Small intestine (tissue), 7 donors: Measurements from ENCODE around the gene DQX1. TPM values are rescaled to one million over a fixed set of nuclear protein-coding genes. Genes with fewer than 3 reads are reported as not detected.

Source experiments
- DNase-seq, 2 donors: peaks; one replicate each; pipeline versions ENCODE4 v3.0.0 to v3.0.0-alpha.2; 2013
- FAIRE-seq: peaks from 2 replicates; lab custom pipeline; 2012; peaks lifted over from hg19 to GRCh38; lab: Jason Lieb, UNC
- H3K27ac ChIP-seq, 3 donors: one replicate each; pipeline ENCODE4 v1.5.1; 2013; ENCODE audit warnings: low read length in 2 of 3, mild to moderate bottlenecking in 2 of 3, control low read depth in 1 of 3, inconsistent platforms in 1 of 3, low read depth in 1 of 3, moderate library complexity in 1 of 3
- H3K27me3 ChIP-seq, 3 donors: one replicate each; pipeline ENCODE4 v1.6.1; 2013; ENCODE audit warnings: low read length in 3 of 3, inconsistent platforms in 1 of 3; ENCODE audit not compliant: control insufficient read depth in 3 of 3, insufficient read depth in 3 of 3
- H3K36me3 ChIP-seq, 3 donors: one replicate each; pipeline ENCODE4 v1.6.1; 2013; ENCODE audit warnings: low read length in 3 of 3, inconsistent platforms in 1 of 3, low read depth in 1 of 3, mild to moderate bottlenecking in 1 of 3, moderate library complexity in 1 of 3; ENCODE audit not compliant: control insufficient read depth in 3 of 3, insufficient read depth in 2 of 3
- H3K4me1 ChIP-seq, 3 donors: one replicate each; pipeline ENCODE4 v1.6.1; 2013; ENCODE audit warnings: low read length in 2 of 3, inconsistent platforms in 1 of 3, low read depth in 1 of 3, mild to moderate bottlenecking in 1 of 3, moderate library complexity in 1 of 3; ENCODE audit not compliant: control insufficient read depth in 3 of 3, insufficient read depth in 2 of 3
- H3K4me3 ChIP-seq, 3 donors: one replicate each; pipeline ENCODE4 v1.5.1; 2013; ENCODE audit warnings: low read length in 3 of 3, control low read depth in 1 of 3, inconsistent platforms in 1 of 3, low read depth in 1 of 3, mild to moderate bottlenecking in 1 of 3, moderate library complexity in 1 of 3
- H3K9me3 ChIP-seq, 2 donors: one replicate each; pipeline ENCODE4 v1.6.1; 2013; ENCODE audit warnings: low read depth in 1 of 2, low read length in 1 of 2; ENCODE audit not compliant: control insufficient read depth in 2 of 2, insufficient read depth in 1 of 2
- WGBS, 3 donors: extraction: QIAGEN DNeasy Blood & Tissue Kit; methylation state at CpG; one replicate each; pipeline ENCODE4 v1.1.7; 2013; 5-methylcytosine and 5-hydroxymethylcytosine counted together
- polyA plus RNA-seq, 4 donors: library from polyadenylated mRNA; stranded (reverse) in 3 of 4; unstranded in 1 of 4; fragments of 200-250 nt in 3 of 4; fragments of 120-200 nt in 1 of 4; gene quantifications; one replicate each; pipeline versions ENCODE4 v1.2.1 to v1.2.3, GENCODE V29; 2013
- donor health status: healthy with polysubstance abuse.
- donor health status: control.
- donor health status: control.
- donor health status: Bipolar disorder and iron deficiency.
- donor health status: healthy.

DQX1 gene
- polyA plus RNA-seq, 4 donors, result 15.8 to 106 (median 39.6) TPM

DNA sequence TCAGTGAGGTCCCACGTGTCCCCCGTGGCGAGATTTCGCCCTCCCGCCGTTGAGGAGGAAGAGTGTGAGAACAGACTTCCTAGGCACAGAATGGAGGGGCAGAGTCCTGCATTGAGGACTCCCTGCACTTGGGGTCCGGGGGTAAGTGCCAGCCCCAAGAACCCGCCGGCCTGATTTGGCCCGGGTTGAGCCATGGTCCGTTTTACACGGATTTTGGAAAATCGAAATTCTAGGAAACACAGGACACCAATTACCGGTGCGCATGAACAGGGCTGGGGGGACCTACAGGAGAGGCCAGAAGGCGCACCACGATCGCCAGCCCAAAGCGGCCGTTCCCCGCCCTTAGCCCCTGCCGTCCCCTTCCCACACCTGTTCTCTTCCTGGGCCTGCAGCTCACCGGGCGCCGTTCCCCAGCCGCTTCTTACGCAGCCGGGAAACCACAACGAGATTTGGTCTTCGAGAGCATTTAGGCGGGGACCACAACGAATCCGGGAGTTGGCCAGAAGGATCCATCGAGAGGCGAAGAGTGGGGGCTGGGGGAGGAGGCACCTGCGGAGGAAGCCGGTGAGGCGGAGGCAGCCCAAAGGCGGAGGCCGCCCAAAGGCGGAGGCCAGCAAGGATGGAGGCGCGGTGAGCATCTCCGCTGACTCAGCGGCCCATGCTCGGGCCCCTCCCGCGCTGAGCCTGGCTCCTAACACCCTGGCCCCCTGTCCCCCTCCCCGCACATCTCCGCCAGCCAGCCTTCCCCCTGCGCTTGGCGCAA lies 12.2 kb downstream of the DQX1 start:
- H3K9me3 ChIP-seq, result peaks cover 0 to 8% of the 10 kb centered on the region in 2 donors
- FAIRE-seq (no peak), DNase-seq (peak in 1 of 2 donors; percentile 58)
- peaks cover 9 to 95% (median 49%) of the 10 kb centered on the region in 3 donors for H3K27me3 ChIP-seq
- peaks cover 0 to 13% (median 9%) of the 10 kb centered on the region in 3 donors for H3K4me1 ChIP-seq
- peak overlapping the region in 1 of 3 donors; percentile 11 for H3K27ac ChIP-seq
- 4 to 5% (median 4%) methylated on average over 39 to 52 of the region's 52 CpGs for WGBS, 3 donors
- H3K36me3 ChIP-seq, result peaks cover 0 to 4% (median 2%) of the 10 kb centered on the region in 3 donors
- no peak overlapping the region for H3K4me3 ChIP-seq

DNA sequence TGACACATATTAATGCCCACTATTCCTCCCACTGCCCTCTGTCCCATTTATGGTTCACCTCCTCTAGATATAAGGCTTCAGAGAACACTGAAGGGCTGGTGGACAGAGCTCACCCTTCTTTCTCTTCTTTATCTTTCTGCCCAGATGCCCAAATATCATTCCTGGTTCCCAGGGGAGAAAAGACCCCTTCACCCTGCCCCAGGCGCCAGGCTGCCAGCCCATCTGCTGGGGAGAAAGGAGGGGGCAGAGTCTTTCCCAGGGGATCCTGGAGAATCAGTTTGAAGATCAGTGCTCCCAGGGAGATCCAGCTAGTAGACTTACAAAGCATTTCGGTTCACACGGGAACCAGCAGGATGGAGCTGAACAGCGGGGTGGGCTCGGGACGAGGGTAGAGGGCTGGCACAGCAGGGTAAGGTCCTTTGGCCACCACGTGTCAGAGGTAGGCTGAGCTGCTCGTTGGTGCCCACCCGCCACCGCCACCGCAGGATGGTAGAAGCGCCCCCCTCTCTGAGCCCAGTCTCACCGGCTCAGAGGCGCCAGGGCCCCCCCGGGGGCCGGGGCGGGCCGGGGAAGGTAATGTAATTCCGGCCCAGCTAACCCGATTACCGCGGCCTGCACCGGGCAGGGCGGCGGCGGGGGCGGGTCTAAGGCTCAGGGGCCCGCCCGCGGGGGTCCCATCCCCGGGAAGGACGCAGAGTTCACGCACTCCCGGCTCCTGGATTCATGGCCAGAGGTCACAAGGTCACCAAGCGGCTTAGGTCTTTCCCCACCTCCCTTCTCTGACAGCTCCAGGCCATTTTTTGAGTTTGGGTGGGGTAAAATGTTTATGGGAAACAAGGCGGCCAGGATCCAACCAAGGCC lies 13.1 kb downstream of the DQX1 start:
- FAIRE-seq, result no peak
- H3K4me1 ChIP-seq, result peaks cover 0 to 19% (median 12%) of the 10 kb centered on the region in 3 donors
- no peak overlapping the region for H3K4me3 ChIP-seq
- WGBS, 3 donors, result 8 to 16% (median 12%) methylated on average over 21 to 36 of the region's 36 CpGs
- H3K27me3 ChIP-seq, result peaks cover 9 to 95% (median 46%) of the 10 kb centered on the region in 3 donors
- no peak for DNase-seq
- H3K36me3 ChIP-seq, result peaks cover 0 to 3% (median 2%) of the 10 kb centered on the region in 3 donors
- H3K9me3 ChIP-seq, result peaks cover 0 to 8% of the 10 kb centered on the region in 2 donors
- no peak overlapping the region for H3K27ac ChIP-seq

DNA sequence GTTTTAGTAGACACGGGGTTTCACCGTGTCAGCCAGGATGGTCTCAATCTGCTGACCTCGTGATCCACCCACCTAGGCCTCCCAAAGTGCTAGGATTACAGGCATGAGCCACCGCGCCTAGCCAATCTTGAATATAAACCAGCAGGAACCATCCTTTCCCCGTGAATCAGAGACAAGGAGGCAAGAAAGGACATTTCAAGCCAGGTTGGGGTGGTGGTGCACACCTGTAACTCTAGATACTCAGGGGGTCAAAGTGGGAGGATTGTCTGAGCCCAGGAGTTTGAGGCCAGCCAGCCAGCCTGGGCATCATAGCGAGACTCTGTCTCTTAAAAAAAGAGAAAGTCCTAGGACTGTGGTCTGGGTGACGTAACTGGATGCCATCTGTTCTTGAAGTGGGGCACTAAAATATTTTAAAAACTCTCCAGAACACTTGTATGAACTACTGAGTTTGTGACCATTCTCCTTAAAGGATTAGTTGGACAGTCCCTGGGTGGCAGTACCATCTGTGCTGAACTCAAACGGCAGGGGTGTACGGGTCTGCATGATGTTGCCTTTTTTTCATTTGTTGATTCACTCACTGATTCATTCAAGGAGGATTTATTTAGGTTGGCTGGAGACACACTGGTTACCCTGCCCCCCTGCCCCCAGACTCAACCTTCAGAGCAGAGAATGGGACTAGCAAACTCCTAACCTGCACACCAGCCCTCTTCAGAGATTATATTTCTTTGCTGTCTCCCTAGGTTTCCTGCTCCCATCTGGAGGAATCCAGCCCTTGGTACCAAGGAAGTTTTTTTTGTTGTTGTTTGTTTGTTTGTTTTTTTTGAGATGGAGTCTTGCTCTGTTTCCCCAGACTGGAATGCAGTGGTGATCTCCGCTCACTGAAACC lies 14.7 kb downstream of the DQX1 start:
- no peak overlapping the region for H3K4me3 ChIP-seq
- H3K9me3 ChIP-seq, result peaks cover 0 to 7% of the 10 kb centered on the region in 2 donors
- peaks cover 0 to 26% (median 10%) of the 10 kb centered on the region in 3 donors for H3K4me1 ChIP-seq
- H3K27me3 ChIP-seq, result peaks cover 7 to 79% (median 41%) of the 10 kb centered on the region in 3 donors
- H3K27ac ChIP-seq, result no peak overlapping the region
- WGBS, 3 donors, result 27 to 41% (median 39%) methylated on average over 11 of the region's 11 CpGs
- FAIRE-seq (no peak), DNase-seq (no peak)
- H3K36me3 ChIP-seq, result peaks cover 0 to 4% (median 0%) of the 10 kb centered on the region in 3 donors

DNA sequence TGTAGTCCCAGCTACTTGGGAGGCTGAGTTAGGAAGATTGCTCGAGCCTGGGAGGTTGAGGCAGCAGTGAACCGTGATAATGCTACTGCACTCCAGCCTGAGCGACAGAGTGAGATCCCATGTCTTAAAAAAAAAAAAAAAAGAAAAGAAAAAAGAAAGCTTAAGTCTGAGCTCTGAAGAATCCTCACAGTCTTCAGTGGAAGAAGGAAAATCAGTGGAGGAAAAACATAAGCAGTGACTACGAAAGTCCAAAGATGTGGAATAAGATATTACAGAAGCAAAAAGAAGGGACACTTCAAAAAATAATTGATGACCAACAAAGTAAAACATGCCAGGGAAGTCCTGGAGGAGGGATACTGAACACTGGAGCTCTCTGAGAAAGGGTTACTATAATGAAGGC lies 15.8 kb downstream of the DQX1 start:
- H3K27me3 ChIP-seq, result peaks cover 4 to 70% (median 33%) of the 10 kb centered on the region in 3 donors
- H3K4me1 ChIP-seq, result peaks cover 3 to 28% (median 11%) of the 10 kb centered on the region in 3 donors
- DNase-seq (no peak), FAIRE-seq (no peak)
- WGBS, 3 donors, result 83 to 86% (median 86%) methylated on average over 4 of the region's 4 CpGs
- no peak overlapping the region for H3K4me3 ChIP-seq
- H3K9me3 ChIP-seq, result peaks cover 0 to 4% of the 10 kb centered on the region in 2 donors
- peaks cover 0 to 13% (median 0%) of the 10 kb centered on the region in 3 donors for H3K36me3 ChIP-seq
- no peak overlapping the region for H3K27ac ChIP-seq

DNA sequence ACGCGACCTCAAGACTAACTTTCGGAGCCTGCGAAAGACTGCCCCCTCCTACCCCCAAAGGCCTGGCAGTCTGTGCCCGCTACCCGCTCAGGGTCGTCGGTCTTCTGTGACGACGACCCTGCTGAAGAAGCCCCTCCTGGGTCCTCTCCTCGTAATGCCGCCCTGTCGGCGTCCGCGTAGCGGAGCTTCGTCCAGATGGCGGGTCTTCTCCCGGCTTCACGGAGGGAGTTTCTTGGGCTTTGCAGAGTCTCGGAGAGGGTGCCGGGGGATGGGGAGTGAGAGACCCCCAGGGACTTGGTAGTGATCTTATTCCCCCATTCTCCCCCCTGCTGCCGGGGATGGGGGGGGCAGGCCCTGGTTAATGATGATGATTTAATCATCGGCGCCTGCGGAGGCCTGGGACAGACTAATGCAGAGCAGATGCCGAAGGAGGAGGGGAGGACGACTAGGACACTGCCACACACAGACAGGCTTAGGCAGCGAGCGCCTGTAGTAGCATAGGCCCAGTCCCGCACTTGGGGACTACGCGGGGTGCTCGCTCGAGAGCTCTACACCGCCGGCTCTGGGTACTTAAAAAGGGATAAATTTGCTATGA lies 18.0 kb downstream of the DQX1 start:
- peak overlapping the region; percentile 54 to 87 (median 75) for H3K4me3 ChIP-seq
- 5 to 10% (median 7%) methylated on average over 38 of the region's 38 CpGs for WGBS, 3 donors
- H3K27me3 ChIP-seq, result peaks cover 0 to 51% (median 14%) of the 10 kb centered on the region in 3 donors
- H3K4me1 ChIP-seq, result peaks cover 3 to 35% (median 9%) of the 10 kb centered on the region in 3 donors
- peak; percentile 48 to 67 for DNase-seq
- peaks cover 0 to 21% (median 0%) of the 10 kb centered on the region in 3 donors for H3K36me3 ChIP-seq
- H3K27ac ChIP-seq, result peak overlapping the region; percentile 91 to 100 (median 97)
- no peaks in the 10 kb centered on the region for H3K9me3 ChIP-seq
- no peak for FAIRE-seq

DNA sequence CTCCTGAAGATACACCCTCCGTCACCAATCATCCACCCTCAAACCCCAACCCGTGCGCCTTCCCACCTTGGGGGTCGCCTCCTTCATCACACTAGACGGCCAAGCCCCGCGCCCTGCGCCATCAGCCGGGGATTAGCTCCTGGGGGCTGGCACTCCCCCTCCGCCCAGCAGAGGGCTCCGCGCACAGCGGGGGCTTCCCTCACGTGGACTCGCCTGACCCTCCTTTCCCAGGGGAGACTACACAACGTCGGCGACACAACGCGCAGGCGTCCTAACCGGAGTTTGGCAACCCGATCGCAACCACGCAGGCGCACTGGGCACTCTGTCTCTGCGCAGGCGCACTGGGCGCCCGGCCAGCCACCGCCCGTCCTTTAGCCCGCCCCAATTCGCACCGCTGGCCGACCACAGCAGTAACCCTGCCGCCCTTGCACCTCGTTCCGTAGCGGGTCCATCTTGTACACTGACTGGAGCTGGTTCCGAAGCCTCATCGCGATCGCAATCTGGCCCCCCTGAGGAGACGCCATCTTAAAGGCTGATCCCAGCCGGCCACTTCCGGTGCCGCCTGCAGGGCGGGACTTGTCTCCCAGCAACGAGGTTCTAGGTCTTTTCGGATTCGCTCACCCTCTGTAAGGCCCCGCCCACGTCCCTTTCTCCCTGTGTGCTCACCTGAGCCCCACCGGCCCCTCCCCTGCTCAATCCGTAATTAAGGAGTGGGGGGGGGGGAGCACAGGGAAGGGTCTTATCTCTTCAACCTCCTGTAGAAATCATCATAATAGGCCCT lies 18.7 kb downstream of the DQX1 start, which contains the start of gene PCGF1:
Gene PCGF1 (minus strand): TSS at position 551 of the 781 bp plus-strand sequence. CDS start 27 bp downstream, at position 524.
- DNase-seq, result peak; percentile 99
- Histone ChIP-seq H3K9me3 (no peaks in the 10 kb centered on the region), H3K4me1 (peaks cover 3 to 35% (median 9%) of the 10 kb centered on the region in 3 donors), H3K4me3 (peak within 1 kb of the TSS; percentile 70 to 87 (median 75)), H3K27ac (peak within 1 kb of the TSS; percentile 91 to 100 (median 97)), H3K36me3 (peaks cover 0 to 21% (median 0%) of the 10 kb centered on the region in 3 donors), H3K27me3 (peaks cover 0 to 49% (median 8%) of the 10 kb centered on the region in 3 donors)
- WGBS, 3 donors, result 0 to 1% (median 0%) methylated on average over 51 to 56 of the region's 56 CpGs
- no peak for FAIRE-seq
